GM18868 (cell line): ENCODE data around the gene MYOM3.

Experiments
- ATAC-seq: cut with Tn5 transposase; IDR thresholded peaks from one replicate; pipeline ENCODE4 v1.9.1; 2021; ENCODE audit warnings: mild to moderate bottlenecking, moderate library complexity; ENCODE audit not compliant: unreplicated experiment

The MYOM3 gene

DNA sequence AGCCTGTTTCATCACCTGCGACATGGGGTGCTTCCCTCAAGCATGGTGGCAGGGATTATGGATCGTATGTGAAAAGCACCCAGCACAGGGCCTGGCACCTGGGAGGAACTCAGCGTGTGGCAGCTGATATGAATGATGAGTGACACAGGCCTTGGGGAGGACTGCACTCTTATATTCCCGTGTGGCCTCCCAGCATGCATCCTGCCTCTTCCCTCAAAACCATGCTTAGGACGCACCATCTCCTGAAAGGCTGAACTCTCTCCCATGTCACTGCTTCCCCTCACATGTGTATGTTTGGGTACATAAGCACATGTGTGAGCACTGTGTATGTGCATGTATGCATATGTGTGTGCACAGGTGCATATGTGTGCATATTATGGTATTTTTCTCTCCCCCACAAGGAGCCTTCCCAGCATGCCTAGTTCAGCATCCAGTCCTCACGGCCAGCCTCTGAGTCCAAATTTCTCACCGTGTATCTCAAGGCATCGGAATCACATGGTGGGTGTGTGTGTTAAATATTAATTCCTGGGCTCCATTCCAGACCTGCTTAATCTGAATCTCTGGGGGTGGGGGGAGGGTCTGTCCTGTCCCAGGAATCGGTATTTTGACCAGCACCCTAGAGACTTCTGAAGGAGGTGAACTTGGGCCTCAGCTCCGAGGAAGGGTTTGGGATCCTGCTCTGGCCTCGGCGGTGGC, 12.8 kb downstream of the MYOM3 start:
- ATAC-seq, result no peak

DNA sequence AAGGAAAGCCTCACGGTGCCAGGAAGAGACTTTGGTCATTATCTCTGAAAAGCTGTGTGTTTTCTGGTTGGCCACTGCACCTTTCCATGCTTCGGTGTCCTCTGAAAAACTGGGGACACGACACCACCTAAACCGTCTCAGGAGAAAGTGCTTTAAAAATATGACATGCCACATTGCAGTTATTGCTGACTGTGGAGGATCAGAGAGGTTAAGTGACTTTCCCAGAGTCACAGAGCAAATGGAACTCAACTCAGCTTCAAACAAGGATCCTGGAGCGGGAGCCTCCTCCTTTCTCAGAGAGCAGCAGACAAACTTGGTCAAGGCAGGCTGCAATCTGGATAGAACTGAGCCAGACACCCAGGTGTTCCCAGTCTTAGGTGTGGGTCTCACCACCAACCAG, 13.8 kb downstream of the MYOM3 start:
- ATAC-seq, result no peak

DNA sequence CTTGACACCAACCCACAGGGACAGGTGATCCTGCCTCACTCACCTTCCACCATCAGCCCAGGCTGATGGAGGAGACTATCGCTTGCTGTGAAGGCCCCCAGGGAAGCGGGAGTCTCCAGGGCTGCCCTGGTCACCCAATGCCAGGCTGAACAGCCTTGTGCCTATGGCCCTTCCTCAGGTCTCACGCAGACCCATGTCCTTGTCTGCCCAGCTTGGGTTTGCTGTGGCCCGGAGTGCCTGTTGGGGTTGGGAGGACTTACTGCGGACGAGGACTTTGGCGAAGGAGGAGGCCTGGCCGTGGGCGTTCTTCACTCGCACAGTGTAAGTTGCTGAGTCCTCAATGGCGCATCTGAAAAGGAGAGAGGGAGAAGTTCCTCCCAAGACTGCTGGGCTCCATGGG, 14.3 kb downstream of the MYOM3 start:
- no peak for ATAC-seq

DNA sequence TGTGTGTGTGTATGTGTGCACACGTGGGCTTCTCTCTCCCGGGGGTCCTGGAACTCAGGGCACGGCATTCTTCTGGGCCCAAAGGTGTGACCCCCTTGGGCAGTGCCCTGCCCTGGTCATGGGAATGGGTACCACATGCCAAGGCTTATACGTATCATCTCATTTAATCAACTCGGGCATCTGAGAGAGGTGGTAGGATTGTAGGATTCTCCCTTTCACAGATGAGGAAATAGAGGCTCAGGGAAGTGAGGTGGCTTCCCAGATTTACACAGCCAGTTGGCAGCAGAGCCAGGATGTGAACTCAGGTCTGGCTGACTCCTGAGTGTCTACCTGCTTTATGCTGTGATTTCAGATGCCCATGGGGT, 15.2 kb downstream of the MYOM3 start:
- ATAC-seq, result no peak

DNA sequence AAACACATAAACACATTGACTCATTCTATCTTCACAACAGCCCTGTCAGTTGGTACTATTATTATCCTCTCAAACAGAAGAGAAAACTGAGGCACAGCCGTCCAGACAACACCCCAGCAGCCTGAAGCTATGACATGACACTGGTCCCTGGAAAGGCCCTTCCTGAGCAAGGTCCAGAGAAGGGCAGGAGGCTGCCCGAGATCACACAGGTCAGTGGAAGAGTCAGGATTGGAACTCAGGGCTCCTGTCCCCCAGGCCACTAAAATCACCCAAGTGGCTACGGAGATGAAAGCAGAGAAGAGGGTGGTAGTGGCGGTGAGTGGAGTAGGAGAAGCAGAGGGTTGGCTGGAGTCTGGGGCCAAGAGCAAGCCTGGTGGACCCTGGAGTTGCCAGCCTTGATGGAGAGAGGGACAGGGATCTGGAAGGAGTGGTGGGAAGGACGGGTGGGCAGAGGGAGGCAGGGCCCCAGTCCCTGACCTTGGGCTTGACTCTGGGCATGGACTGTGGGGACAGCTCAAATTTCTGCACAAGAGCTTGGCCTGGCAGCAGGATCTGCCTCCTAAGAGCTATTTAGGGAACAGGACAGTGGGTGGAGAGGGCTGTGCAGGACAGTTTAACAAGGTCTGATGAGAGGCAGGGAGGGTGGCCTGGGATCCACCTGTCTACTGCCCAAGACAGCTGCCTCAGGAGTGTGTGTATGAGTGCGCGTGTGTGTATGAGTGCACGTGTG, 15.8 kb downstream of the MYOM3 start:
- no peak for ATAC-seq

DNA sequence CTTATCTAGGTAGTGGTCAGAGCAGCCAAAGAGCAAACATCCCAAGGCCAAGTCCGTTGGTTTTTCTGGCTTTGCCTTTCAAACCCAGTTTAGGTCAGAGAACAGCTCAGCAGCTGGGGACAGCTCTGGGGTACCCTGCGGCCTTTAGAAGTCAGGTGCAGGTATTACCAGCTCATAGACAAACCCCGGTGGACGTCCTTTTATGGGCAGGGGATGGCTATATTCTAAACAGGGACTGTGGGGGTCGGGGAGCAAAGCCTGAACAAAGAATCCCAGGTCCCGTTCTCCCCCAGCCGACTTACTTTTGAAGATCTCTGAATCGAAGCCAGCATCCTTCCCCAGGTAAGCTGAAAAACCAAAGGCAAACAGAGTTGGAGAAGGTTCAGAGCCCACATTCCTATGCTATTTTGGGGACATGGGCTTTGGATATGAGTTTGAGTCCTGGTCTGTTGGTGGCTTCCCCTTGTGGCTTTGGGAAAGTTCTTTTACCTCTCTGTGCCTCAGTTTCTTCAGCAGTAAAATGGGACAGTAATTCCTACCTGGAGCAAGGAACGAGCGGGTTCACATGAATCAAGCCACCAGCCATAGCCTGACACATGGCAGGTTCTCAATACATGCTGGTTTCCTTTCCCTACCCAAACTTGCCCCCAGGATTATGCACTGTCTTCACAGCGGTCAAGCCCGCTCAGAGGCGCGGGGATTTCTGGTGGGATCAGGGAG, 16.6 kb downstream of the MYOM3 start:
- no peak for ATAC-seq

DNA sequence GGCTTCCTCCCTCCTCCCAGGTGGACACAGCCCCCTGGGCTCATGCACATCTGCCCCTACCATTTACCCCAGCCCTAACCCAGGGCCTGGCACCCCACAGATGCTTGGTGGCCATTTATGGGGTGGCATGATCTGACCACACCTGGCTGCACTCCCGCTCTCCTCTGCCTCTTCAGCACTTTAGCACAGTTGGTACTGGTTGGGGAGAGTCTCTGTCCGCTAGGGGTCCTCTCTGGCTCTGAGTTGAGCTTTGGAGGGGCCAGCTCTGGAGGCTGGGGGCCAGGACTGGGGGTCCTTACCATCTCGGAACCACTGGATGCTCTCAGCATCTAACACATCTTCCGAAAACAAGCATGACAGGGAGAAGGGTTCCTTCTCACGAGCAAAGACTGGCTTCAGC, 17.4 kb downstream of the MYOM3 start:
- no peak for ATAC-seq

DNA sequence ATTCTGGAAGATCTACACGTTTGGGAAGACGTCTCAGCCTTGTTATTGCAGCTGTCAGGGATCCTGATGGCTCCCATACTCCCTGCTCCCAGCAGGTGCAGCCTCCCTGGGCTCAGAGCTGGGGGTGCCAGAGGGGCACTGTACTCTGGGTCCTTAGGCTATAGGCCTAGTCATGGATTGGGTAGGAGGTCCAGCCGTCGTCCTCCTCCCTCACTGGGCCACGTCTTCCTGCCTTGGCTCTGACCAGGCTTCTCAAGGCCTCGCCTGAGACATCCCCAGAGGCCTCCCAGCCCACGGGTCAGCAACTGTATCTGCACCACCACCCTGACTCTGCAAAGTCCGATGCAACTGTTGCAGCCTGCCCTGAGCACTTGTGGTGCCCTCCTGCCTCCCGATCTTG, 18.2 kb downstream of the MYOM3 start:
- no peak for ATAC-seq

DNA sequence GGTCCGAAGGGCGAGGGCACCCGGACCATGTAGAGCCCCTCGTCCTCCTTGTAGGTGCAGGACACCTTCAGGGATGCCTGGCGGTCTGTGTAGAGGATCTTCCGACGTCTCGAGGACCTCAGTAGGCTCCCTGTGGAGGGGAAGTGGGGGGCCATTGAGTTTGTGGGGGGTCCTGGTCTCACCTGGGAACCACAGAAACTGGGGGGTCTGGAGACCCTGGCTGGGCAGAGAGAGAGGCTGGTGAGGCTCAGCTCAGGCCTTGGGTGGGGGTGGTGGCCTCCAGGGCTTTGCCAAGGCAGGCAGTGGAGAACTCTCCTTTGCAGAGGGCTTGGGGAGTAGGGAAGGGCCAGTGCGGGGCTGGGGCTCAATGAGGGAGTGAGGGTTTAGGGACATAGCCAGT, 19.0 kb downstream of the MYOM3 start:
- ATAC-seq, result no peak

DNA sequence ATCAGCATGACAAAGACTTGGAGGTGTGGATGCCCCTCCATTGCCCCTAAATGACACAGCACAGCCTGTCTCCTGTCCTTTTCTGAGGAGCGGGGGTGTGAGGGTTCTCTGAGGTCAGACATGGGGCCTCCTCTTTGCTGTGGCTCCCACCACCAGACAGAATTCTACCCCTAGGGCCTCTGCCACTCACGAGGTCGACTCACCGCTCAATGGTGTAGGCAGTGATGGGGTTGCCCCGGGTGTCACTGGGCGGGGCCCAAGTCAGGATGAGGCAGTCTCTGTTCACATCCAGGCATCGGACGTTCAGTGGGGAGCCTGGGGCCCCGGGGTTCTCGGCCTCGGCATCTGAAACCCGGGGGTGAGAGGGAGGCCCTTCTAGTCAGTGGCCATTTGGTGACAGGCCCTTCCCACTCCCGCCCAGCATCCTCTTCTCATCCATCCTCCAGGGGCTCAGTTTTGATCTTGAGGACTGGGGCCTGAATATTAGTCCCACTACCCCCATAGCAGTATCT, 19.9 kb downstream of the MYOM3 start:
- no peak for ATAC-seq

DNA sequence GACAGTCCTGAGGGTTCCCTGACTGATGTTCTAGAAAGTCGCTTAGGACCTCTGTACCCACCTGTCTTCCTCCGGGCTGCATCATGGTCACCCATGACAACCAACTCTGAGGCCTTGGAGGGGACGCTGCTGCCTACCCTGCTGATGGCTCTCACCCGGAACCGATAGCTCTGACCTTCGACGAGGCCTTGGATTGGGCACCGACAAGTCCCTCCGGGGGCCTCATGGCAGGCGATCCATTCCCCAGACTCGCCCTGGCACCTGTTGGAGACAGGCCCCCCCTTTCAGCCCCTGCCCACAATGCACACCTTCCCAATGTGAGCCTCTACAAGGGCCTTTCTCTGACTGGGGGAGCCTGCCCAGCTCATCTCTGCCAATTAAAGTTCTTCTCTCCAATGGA, 21.2 kb downstream of the MYOM3 start:
- ATAC-seq, result no peak

DNA sequence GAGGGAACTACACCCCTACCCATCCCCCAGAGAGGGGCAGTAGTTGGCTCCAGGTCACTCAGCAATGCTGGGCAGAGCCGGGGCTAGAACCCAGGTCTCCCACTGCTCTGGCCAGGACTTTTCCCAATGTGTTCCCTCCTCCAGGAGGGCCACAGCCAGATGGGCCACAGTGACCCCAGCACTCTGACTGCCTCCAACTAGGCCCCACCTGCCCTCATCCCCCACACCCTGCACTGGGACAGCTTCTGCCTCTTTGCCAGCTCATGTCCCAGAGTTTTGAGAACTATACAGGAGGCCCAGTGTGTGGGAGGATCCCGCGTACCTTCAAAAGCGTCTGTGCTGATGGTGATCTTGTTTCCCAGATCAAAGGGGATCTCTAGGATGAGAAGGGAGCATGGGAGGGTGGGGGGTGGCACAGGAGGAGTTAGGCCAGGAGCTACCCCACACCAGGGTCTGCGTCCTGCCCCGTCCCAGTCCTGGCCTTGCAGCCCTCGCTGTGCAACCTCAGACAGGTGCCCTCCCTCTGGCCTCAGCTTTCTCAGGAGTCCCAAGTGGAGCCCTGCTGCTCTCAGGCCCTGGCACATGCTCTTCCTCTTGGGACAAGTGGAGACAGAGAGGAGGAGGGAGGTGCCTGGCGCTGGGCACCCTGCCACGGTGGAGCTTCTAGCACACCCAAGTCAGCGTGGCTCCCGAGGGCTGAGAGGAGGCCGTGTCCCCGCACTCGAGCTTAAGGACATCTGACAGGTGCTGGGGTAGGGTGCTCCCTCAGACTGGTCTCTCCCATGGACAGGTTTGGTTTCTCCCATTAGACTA, 22.0 kb downstream of the MYOM3 start:
- ATAC-seq, result no peak

DNA sequence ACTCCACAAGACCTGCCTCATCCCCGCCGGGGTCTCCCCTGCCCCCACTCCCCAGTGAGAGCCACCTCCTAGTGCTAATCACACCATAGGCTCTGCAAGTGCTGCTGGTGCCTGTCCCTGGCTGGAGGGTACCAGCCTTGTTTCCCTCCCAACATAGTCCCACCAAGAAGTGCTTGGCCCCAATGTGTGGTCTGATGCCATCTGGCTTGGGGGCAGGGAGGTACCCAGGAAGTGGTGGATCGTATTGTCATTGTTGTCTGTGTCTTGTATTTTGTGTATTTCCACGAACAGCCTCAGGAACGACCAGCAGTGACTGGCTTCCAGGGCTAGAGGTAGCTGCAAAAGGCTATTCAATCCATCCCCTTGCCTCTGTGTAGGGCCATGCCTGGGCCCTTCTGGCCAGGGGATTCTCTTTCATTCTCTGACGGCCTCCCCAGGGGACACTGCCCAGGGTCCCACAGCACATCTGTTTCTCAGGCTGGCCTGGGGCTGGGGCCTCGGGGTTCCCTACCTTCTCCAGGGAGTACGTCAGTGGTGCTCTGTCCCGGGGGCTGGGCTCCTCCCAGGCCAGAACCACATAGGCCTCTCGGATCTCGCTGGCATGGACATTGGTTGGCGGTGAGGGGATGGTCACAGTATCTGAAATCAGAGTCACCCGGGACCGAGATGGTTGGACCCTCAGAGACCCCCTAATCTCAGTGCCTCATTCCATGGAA, 22.8 kb downstream of the MYOM3 start:
- ATAC-seq, result no peak

DNA sequence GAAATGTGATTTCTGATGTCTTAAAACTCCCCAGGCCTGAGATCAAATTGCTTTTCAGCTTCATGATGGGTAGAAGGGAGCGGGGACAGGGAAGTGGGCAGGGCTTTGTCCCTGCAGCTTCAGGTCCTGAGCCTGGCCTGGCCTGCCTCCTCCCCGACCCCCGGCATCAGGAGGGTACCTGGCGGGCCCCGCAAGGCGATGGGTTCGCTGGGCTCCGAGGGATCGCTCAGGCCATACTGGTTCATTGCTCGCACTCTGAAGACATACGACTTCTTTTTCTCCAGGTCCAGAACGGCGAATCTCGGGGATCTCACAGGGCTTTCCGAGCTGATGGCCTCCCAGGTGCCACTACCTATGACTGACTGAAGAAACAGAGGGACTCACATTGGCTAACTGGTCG, 25.5 kb downstream of the MYOM3 start:
- ATAC-seq, result no peak

DNA sequence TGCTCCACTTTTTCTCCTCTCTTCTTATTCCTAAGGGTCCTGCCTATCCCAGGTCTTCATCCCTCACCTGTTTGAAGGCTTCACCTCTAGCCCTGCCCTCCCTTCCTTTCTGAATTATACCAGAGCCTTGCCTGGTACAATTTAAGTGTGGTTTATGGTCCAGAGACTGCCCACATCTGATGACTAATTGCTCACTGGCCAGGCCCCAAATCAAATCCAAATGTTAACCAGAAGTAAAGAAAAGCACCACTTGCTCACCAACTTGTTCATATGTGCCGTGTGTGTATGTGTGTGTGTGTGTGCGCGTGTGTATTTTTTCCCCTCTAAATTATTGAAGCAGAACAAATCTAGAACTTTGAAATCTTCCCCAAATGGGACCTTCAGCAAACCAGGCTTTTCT, 26.4 kb downstream of the MYOM3 start:
- ATAC-seq, result no peak

DNA sequence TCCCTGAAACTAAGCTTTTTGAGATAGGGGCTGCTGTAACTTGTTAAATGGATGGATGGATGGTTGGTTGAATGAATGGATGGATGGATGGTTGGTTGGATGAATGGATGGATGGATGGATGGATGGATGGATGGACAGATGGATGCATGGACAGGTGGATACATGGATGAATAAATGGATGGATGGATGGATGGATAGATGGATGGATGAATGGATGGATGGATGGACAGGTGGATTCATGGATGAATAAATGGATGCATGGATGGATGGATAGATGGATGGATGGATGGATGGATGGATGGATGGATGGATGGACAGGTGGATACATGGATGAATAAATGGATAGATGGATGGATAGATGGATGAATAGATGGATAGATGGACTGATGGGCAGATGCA, 26.9 kb downstream of the MYOM3 start:
- ATAC-seq, result no peak

DNA sequence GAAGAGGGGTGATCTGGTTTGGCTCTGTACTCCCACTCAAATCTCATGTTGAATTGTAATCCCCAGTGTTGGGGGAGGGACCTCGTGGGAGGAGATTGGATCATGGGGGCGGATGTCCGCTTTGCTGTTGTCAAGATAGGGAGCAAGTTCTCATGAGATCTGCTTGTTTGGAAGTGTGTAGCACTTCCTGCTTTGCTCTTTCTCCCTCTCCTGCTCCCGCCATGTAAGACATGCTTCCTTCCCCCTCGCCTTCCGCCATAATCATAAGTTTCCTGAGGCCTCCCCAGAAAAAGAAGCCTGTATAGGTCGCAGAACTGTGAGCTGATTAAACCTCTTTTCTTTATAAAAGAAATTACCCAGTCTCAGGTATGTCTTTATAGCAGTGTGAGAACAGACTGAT, 27.9 kb downstream of the MYOM3 start:
- no peak for ATAC-seq

DNA sequence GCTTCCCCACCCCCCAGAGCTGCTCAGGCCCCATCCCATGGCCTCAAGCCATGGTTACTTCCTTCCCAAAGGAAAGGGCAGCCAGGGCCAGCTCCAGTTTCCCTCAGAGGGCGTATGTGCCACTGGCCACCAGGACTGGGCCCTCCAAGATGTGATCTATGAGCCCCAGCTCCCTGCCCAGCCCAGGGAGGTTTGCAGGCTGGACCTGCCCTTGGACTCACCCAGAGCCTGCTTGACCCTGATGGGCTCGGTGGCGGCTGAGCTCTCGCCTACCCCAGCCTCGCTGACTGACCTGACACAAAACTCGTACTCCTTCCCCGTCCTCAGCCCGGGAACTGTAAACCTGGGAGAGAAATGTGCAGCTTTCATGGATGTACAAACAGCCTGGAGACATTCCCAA, 29.6 kb downstream of the MYOM3 start:
- no peak for ATAC-seq

DNA sequence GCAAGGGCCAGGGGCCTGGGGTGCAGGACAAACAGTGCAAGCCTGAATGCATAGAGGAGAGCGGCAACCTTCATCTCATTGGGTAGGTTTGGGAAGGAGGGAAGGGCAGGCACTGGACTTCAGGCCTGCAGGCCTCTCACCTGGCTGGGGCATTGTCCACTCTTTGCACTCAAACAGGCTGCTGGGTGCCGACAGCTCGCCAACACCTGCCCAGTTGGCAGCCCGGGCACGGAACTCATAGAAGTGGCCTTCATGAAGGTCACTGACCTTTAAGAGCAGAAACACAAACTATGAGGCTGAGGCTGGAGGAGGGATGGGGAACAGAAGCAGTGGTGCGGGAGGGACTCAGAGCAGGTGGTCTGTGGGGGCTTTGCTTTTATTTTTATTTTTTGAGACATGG, 30.7 kb downstream of the MYOM3 start:
- ATAC-seq, result no peak

DNA sequence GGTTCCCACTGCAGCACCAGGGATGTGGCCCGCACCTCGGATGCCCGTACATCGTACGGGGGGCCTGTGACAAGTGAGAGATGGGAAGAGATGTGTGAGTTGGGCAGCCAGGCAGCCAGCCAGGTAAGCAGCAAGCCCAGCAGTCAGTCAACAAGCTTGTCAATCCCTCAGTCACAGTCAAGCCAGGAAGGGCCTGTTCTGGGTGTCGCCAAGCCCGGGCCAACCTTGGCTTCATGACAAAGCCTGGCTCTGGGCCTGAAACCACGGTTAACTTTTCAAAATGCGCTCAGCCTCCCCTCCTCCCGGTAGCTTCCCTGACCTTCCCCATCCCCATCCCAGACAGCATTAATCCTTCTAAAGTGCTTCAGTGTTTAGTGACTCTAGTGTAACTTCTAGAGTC, 31.8 kb downstream of the MYOM3 start:
- ATAC-seq, result no peak
